SK-MEL-5 (cell line): ENCODE data around the gene TXLNG. TPM values are rescaled to one million over a fixed set of nuclear protein-coding genes. Genes with fewer than 3 reads are reported as not detected.
"Not testable (repeated sequence)": the region's sequence is repeated elsewhere in the genome, so short reads cannot be mapped to it uniquely, and the experiment has no call there.

Source experiments
- DNase-seq: peaks from one replicate; pipeline ENCODE4 v3.0.0-alpha.2; 2016; ENCODE audit warnings: low read depth, low spot score
- in situ Hi-C: cut with HindIII; loops from 2 replicates; pipeline ENCODE4 v1.10.0; 2016; ENCODE audit warnings: low sequenced_read_pairs, high pct_unique_total_duplicates, low pct_unique_long_range_greater_than_20kb
- total RNA-seq: library from RNA; depleted of rRNA; stranded (reverse); fragments of >200 nt; shearing (Covaris generic); gene quantifications from 2 replicates; pipeline ENCODE4 v1.2.3, GENCODE V29; 2014

The TXLNG gene
- total RNA-seq, 1 experiment from 2014 or later, result 15.3 TPM

GRCh38 chrX:16778993-16779392 lies 7.3 kb upstream of the TXLNG start:
- in situ Hi-C loops, result no loop called here
- no peak for DNase-seq

- in situ Hi-C loops, result not testable (repeated sequence)
Observed at GRCh38 chrX:16779815-16780214, 6.5 kb upstream of the TXLNG start.

GRCh38 chrX:16783452-16783851 lies 2.8 kb upstream of the TXLNG start:
- DNase-seq, result no peak

More at GRCh38 chrX:16779815-16780214, 6.5 kb upstream of the TXLNG start:
- DNase-seq, result not testable (repeated sequence)

GRCh38 chrX:16784440-16784839 lies 1.8 kb upstream of the TXLNG start:
- DNase-seq, result not testable (repeated sequence)

More at GRCh38 chrX:16783452-16783851, 2.8 kb upstream of the TXLNG start:
- in situ Hi-C loops, result no loop called here

GRCh38 chrX:16785247-16786138 lies 773 bp upstream of the TXLNG start:
- in situ Hi-C loops, result no loop called here
- no peak for DNase-seq

More at GRCh38 chrX:16784440-16784839, 1.8 kb upstream of the TXLNG start:
- in situ Hi-C loops, result not testable (repeated sequence)

- in situ Hi-C loops, result no loop called here
- no peak for DNase-seq
Observed at GRCh38 chrX:16786791-16787735, 797 bp downstream of the TXLNG start.

- no peak for DNase-seq
- in situ Hi-C loops, result no loop called here
Observed at GRCh38 chrX:16788477-16788876, 2.2 kb downstream of the TXLNG start.

GRCh38 chrX:16796298-16796697 lies 10.0 kb downstream of the TXLNG start:
- in situ Hi-C loops, result no loop called here
- DNase-seq, result no peak

GRCh38 chrX:16797358-16797757 lies 11.1 kb downstream of the TXLNG start:
- no peak for DNase-seq
- in situ Hi-C loops, result no loop called here

GRCh38 chrX:16797841-16798240 lies 11.6 kb downstream of the TXLNG start:
- in situ Hi-C loops, result no loop called here
- DNase-seq, result no peak

GRCh38 chrX:16804923-16805464 lies 18.7 kb downstream of the TXLNG start:
- no peak for DNase-seq
- in situ Hi-C loops, result no loop called here

GRCh38 chrX:16807548-16807947 lies 21.3 kb downstream of the TXLNG start:
- peak; percentile 57 for DNase-seq
- in situ Hi-C loops, result no loop called here

- DNase-seq, result peak; percentile 49
- in situ Hi-C loops, result no loop called here
Observed at GRCh38 chrX:16807976-16808542, 21.8 kb downstream of the TXLNG start.

GRCh38 chrX:16814597-16814996 lies 28.3 kb downstream of the TXLNG start:
- in situ Hi-C loops, result no loop called here
- DNase-seq, result no peak

- in situ Hi-C loops, result no loop called here
- DNase-seq, result no peak
Observed at GRCh38 chrX:16819634-16820033, 33.4 kb downstream of the TXLNG start.

- in situ Hi-C loops, result no loop called here
Observed at GRCh38 chrX:16822723-16823122, 36.5 kb downstream of the TXLNG start.

GRCh38 chrX:16825264-16826035 lies 39.2 kb downstream of the TXLNG start:
- in situ Hi-C loops, result no loop called here
- DNase-seq, result no peak

More at GRCh38 chrX:16822723-16823122, 36.5 kb downstream of the TXLNG start:
- DNase-seq, result no peak
